Measurements from ENCODE around the gene ARRB1.

ARRB1 gene

DNA sequence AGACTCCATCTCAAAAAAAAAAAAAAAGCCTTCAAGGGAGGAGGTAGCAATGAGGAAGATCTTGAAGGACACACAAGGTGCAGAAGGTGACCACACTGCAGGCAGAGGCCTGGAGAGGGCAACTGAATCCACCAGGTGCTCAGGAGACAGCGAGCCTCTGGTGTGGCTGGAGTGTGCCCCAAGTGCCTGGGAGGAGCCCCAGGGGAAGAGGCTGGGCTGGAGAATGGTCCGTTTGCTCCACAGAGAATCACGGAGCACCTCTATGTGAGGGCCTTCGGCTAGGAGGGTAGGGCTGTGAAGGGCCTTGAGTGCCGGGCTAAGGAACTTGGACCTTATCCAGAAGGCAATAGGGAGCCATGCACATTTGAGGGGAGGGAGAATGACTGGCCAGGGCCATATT, 50.3 kb downstream of the ARRB1 start:
- no peak for DNase-seq (ENCODE audit: low read depth)

DNA sequence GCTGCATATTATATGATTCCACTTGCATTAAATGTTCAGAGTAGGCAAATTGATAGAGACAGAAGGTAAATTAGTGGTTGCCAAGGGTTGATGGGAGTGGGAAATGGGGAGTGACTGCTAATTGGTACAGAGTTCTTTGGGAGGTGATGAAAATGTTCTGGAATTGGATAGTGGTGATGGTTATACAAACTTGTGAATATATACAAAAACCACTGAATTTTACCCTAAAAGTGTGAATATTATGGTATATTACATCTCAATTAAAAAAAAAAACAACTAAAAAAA, 52.5 kb downstream of the ARRB1 start:
- DNase-seq (ENCODE audit: low read depth) = no peak

DNA sequence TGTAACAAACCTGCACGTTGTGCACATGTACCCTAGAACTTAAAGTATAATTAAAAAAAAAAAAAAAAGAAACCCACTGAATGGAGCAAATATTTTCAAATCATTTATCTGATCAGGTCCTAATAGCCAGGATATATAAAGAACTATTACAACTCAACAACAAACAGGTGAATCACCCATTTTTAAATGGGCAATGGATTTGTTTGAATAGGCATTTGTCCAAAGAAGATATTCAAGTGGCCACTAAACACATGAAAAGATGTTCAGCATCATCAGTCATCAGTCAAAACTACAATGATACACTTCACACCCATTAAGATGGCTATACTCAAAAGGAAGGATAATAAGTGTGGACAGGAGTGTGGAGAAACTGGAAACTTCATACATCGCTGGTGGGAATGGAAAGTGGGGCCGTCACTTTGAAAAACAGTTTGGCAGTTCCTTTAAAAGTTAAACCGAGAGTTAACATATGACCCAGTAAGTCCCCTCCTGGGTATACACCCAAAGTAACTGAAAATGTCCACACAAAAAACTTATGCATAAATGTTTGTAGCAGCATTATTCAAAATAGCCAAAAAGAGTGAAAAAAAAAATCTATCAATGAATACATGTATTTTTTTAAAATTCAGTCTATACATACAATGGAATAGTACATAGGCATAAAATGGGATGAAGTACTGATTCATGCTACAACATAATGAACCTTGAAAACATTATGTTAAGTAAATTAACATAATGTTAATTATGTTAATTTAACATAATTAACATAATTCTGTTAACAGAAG, 53.1 kb downstream of the ARRB1 start:
- DNase-seq (ENCODE audit: low read depth) = no peak

DNA sequence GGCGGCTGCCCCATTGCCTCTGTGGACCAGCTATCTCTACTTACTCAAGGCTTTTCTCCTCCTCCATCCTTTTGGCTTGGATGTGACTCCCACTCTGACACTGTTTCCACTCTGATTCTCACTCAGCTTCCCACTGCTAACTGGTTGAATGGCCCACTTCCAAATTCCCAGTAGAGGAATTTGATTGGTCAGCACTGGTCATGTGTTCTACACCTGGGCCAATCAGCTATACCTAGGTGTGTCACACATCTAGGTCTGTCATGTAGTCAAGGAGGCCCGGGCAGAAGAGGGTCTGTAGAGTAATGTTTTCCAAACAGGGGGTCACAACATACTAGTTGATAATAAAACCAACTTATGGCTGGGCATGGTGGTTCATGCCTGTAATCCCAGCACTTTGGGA, 57.6 kb downstream of the ARRB1 start:
- no peak for DNase-seq (ENCODE audit: low read depth)

DNA sequence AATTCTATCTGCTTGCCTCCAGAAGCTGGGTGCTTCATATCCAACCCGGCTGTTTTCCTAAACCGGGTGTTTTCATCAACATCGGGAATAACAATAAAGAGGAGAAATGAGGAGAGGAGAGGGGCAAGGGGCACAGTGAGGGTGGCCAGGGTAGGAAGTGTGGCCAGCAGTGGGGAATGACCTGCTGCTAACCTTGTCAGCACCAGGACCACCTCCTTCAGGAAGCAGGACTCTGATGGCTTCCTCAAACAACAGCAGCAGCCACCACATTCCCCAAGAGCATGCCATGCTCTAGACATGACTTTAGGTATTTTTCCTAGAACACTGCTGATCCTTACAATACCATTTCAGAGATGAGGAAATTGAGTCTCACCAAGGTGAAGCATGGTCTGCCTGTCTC, 58.5 kb downstream of the ARRB1 start:
- DNase-seq (ENCODE audit: low read depth) = no peak

DNA sequence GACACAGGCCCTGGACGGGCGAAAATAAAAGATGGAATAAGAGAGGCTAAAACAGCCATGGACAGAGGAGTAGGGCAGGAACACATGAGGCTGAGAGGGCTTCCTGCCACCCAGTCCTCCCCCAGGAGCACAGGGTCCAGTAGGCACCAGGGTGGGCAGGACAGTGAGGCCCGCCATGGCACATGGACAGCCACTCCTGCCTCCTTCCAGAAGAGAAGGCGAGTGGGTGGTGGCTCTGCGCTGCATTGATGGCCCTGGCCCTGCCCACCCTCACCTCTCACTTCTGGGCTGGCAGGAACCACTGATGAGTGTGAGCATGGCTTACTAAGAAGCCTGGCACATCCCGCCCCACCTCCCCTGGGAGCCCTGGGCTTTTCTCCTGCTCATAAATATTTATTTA, 59.7 kb downstream of the ARRB1 start:
- no peak for DNase-seq (ENCODE audit: low read depth)

DNA sequence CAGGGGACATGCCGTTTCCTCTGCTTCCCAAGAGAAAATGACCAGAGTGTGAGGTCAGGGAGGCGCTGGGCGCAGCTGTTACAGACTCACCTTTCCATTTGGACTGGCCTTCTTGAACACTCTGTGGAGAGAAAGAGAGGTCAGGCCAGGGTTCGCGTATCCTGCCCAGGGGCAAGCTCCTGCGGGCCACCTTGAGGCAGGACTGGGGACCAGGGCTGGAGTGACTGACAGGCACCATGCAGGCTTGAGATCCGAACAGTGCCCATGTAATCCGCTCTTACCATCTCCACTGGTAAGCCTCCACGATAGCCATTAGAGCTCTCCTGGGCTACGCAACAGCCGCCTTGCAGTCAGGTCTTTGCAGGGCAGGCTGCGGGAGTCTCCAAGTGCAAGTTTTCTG, 61.5 kb downstream of the ARRB1 start:
- no peak for DNase-seq (ENCODE audit: low read depth)

DNA sequence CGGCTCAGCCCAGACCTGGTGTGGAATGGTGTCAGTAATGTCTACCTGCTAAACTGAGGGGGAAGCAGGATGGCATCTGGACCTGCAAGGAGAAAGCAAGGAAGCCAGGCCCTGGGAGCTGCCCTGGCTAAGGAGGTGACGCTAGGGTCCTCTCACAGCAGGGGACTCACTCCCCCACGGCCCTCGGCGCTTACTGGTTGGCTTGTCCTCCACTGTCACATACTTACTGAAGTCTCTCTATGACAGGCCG, 62.0 kb downstream of the ARRB1 start:
- DNase-seq (ENCODE audit: low read depth) = no peak

DNA sequence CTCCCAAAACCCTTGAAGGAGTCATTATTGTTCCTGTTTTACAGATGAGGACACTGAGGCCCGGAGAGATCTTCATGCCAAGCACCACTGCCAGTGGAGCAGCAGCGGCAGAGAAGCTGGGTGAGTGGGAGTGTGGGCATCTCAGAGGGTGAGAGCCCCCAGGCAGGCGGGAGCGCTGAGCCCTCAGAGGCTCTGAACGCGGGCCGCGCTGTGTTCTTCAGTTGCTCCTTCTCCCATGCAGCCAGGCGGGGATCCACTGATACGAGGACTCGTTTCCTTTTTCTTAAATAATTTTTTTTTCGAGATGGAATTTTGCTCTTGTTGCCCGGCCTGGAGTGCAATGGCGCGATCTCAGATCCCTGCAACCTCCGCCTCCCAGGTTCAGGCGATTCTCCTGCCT, 63.9 kb downstream of the ARRB1 start:
- DNase-seq (ENCODE audit: low read depth) = no peak

DNA sequence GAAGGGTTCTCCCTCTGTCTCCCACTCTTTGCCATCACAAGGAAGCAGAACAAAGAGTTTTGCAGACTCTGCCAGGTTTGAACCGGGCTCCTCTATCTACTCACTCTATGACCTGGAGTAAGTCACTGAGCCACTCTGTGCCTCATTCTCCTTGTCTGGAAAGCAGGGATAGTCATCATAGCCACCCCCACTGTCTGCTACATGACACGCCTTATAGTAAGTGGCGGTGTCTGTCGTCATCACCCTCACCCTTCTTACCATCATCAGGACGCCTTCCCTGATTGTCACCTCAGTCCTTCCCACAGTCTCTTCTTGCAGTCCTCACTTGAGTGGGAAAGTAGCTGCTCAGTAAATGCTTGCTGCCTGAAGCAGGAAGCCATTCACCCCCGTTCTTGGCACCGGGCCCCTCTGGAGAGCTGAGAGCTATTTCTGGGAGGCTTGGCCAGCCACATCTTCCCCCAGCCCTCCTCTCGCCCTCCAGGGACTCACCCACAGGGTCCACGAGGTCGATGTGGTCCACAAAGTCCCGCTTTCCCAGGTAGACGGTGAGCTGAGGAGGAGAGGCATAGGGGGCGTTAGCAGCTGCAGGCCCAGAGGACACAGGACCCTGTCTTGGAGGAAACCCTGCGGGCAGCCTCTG, 64.5 kb downstream of the ARRB1 start:
- DNase-seq (ENCODE audit: low read depth) = no peak

DNA sequence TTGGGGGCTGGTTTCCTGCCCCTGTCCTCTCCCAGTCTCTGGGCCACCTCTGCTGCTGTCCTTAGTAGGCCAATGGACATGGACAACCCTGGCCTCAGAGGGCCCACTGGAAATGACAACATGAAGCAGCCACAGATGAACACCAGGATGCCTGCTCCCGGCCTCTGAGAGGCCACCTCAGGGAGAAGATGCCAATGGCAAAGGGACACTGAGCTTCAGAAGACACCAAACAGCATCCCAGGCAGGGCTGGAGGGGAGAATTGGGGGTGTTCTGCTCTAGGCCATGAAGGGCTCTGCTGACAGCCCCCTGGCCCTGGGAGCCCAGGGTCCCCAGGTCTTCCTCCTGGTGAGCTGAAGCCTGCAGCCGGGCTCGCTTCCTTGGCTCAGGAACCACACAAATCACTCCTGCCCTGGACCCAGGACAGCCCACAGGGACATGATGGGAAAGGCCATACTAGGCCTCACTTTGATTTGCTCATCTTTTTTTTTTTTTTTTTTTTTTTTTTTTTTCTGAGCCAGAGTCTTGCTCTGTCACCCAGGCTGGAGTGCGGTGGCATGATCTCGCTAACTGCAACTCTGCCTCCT, 65.6 kb downstream of the ARRB1 start:
- no peak for DNase-seq (ENCODE audit: low read depth)

DNA sequence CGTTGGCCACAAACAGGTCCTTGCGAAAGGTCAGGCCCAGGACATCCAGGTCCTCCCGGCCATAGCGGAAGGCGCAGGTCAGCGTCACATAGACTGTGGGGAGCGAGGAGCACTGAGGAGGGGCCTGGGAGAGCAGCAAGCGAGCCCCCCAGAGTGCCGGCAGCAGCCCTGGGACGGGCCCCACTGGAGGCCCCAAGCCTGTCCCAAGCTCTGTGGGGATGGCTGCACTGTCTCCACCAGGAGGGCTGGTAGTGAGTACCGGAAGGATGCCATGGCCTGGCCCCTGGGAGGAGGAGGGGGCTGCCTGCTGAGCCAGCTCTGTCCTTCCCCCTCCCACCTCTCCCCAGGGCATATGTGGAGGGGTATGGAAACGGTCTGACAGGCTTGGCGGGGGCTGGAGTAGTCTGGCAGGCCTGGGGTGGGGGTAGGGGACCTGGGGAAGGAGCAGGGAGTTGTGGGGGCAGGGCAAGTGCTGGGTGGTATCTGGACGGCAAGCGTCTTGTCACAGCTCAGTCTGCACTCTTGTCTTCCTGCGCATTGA, 68.0 kb downstream of the ARRB1 start:
- no peak for DNase-seq (ENCODE audit: low read depth)

DNA sequence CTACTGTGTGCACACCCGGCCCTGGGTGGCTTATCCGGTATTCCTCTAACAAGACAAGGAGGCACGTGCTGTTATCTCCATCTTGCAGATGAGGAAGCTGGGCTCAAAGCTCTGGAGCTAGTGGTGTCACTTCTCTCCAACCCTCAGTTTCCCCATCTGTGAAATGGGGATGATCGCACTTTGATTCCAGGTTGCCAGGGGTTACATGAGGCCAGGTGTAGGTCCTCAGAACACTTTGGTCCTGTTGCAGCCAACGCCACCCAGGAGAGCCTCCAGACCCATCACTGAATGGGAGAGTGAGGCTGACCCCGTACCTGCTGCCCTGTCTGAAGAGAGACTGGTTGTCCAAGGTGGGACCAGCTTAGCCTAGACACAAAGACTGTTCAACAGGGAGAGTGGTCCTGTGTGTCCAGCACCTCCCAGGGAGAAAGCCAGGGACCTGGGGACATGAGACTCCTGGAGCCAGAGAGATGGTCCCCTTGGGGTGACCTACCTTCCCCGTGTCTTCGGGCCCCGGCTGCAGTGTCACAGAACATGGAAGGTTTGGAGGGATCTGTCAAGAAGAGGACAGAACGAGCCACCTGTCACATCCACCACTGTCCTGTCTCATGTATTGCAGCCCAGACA, 69.9 kb downstream of the ARRB1 start:
- no peak for DNase-seq (ENCODE audit: low read depth)

DNA sequence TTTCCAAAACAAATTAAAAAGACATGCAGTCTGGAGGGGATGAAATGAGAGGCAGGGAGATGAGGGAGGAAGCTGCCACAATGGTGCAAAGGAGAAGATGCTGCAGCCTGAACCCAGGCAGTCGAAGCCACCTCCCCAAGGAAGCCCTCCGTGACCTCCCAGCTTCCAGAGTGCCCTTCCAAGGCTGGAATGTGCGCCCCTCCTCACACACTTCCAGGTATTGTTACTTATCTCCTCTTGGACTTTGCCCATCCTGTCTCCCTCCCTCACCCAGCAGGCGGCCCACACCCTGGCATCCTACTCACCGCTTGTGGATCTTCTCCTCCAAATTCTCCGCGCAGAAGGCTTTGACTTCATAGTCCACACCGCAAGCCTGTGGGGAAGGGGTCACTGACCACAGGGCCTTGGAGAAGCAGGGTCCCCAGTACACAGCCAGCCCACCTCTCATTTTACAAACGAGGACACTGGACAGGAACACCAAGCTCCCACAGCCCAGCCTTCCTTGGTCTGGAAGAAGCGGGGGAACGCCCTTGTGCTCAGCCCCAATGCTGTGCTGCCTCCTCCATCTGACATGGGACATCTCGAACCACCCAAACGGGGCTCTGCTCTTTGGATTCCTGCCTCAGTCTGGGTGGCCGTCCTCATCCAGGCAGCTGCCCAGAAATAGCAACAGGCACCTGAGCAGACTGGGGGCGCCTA, 70.5 kb downstream of the ARRB1 start:
- DNase-seq (ENCODE audit: low read depth) = no peak

DNA sequence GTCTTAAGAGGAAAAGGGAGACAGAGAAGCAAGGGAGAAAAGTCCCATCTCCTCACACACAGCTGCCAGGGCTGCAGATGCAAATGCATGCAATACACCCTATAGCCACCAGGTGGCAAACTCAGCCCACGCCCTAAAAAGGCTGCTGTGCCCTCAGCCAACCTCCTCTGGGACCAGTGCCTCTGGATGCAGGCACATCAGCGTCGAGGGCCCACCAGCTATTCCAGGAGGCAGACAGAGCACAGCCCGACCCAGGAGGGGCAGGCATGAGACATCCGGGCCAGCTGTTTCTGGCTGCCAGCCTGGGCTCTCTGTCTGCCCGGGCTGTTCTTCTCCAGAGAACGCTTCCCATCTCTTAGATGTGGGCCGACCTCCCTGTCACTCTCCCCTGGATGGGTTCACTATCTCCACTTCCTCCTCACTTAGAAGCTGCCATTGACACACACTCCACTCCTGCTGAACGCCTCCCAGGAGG, 71.2 kb downstream of the ARRB1 start:
- DNase-seq (ENCODE audit: low read depth) = peak; percentile 59

DNA sequence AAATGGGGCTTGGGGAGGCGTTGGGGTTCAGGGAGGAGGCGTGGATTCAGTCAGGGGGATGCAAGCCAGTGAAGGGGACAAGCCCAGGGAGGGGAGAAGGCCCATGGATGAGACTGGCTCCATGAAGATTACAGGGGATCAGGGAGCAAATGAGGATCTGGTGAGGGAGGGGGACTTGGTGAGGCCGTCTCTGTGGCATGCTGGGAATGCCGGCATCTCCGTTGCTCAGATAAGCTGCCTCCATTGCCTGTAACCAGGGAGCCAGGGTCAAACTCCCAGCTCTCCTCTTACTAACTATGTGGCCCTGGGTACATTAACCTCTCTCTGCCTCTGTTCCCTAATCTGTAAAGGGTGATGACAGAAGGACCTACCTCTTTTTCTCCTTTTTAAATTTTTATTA, 72.2 kb downstream of the ARRB1 start:
- DNase-seq (ENCODE audit: low read depth) = no peak

DNA sequence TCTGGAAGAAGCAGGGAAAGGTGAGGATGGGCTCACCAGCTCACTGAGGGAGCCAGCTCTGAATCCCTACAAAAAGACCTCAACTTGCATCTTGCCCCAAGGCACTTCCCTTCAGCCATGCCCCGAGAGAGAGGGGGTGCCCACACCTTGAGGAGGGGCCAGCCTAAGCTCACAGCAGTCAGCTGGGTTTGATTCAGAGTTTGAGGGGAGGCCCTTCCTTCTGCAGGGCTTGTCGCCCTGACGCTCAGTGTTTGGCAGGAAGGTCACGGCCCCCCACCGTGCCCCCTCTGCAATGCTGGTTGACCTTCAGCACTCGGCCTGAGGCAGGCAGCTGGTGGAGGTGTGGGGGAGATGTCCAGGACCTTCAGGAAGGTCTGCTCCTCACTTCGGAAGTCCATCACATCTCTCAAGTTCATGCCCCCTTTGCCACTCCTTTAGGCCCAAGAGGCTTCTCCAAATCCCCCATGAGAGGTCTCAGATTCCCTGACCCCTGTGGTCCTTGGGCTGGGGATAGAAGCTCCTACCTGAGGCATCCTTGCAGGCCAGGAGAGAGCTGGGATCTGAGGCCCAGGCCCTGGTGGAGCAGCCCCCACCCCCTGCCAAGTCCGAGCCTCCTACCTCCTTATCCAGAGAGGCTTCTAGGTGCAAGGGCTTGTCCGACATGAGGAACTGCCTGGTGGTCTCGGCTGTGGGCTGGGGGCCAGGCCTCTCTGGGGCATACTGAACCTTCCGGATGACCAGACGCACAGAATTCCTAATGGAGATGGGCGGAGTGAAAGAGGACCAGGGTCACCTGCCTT, 73.3 kb downstream of the ARRB1 start:
- DNase-seq (ENCODE audit: low read depth) = no peak

DNA sequence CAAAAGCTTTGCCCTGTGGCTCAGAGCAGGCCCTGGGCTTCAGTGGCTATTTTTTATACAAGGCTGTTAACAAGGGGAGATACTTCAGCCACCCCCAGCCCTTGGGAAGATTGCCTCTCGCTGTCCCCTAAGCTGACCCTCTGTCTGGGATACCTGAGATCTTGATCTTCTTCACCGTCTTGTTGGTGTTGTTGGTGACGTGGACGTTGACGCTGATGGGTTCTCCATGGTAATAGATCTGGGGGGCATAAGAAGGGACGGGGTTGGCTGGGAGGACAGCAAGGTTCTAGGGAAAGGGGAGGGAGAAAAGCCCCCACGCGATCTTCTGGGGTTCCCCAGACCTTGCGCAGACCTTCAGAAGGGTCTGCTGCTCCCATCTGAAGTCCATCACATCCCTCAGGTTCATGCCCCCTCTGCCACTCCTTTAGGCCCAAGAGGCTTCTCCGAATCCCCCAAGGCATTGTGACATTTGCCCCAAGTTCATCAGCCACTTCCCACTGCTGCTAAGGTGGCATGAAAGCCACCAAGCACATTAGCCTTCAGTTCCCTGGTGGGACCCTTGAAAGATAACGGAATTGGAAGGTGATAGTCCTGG, 74.2 kb downstream of the ARRB1 start:
- DNase-seq (ENCODE audit: low read depth) = no peak

DNA sequence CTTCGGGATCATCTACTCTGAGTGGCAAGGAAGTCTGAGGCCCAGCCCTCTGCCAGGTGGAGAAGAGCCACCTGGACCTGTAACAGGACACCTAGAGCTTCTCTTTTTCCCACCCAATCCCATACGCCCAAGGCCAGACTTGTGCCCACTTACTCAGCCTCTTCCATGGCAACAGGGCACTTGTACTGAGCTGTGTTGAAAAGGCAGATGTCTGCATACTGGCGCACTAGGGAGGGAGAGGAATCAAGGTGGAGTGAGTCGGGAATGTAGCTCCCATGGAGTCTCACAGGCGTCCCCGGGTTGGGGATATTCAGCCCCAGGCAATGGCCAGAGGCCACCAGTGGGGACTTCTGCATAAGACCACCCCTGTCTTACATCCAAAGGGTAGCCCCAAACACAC, 74.8 kb downstream of the ARRB1 start:
- DNase-seq (ENCODE audit: low read depth) = no peak

DNA sequence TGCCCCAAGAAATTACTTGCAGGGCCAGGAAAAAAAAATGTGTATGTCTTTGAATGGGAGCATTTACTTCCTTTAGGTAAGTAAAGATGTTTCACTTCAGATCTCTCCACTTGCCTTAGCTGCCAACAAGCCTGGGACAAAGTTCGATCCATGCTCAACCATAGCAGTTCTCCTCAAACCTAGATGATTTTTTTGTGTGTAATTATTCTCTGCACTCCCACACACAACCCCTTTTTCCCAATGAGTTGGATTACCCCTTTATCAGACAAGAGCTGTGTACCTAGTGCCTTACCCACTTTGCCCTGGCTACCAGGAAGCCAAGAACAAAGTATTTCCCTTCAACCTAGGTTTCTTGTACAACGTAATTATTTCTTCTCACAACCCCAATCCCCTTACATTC, 75.3 kb downstream of the ARRB1 start:
- no peak for DNase-seq (ENCODE audit: low read depth)

DNA sequence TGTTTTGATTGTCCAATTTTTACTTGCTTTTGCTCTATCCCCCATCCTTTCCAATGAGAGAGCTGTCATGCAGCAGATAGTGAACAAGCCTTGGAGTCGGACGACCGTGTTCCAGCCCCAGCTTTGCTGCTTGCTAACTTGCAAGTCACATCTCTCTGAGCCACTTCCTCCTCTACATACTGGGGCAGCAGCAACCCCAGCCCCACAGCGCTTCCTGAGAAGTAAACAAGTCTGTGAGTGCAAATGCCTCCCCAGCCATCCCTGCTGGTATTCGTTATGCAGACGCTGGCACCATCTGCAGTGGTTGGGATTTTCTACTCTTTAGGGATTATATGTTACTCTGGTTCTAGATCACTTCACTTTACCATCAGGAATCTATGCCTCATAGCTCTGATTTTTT, 75.9 kb downstream of the ARRB1 start:
- DNase-seq (ENCODE audit: low read depth) = peak; percentile 37
